NCI-H2107 (cell line): Measurements from ENCODE around the gene DPF3.

ENCODE experiments used
- DNase-seq: peaks from one replicate; lab custom pipeline; 2025; lab: John Stamatoyannopoulos, UW

DPF3 gene

GRCh38 chr14:72800296-72800695, 93.6 kb downstream of the DPF3 start:
- no peak for DNase-seq

GRCh38 chr14:72796935-72797334, 97.0 kb downstream of the DPF3 start:
- no peak for DNase-seq

GRCh38 chr14:72793156-72793939, 100.6 kb downstream of the DPF3 start:
- DNase-seq = no peak

DNA sequence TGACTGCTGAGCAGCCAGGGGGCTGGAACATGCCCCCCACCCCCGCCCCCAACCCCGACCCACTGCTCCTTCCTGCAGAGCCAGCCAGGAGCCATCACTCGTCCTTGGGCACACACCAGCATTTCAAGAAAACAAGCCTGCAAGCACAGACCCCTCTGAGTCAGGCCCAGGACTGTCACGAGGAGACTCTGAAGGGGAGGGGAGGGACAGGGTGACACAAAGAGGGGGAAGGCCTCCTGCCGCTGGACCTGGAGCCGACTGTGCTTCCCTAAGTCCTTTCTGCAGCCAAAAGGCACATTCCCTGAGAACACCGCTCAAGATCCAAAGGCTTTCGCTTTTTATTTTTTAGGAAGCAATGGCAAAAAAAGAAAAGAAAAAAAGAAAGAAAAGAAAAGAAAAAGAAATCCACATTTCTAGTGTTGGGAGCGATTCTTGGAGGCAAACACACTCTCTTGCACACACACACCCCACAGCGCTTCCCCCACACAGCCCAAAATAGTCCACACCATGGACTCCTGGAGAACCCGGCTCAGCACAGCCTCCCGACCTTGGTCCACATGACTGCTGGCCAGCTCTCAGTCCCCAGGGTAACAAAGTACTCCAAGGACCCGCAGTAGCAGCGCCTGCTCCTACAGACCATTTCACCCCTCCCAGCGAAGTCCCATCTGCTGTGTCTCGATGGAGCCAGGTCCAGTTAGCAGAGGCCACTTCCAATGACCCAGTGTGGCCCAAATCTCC, 101.7 kb downstream of the DPF3 start:
- no peak for DNase-seq

GRCh38 chr14:72790887-72791566, 102.9 kb downstream of the DPF3 start:
- DNase-seq = no peak

GRCh38 chr14:72788972-72789728, 104.8 kb downstream of the DPF3 start:
- DNase-seq = no peak

- DNase-seq = no peak
Measured at GRCh38 chr14:72788255-72788654, 105.6 kb downstream of the DPF3 start.

DNA sequence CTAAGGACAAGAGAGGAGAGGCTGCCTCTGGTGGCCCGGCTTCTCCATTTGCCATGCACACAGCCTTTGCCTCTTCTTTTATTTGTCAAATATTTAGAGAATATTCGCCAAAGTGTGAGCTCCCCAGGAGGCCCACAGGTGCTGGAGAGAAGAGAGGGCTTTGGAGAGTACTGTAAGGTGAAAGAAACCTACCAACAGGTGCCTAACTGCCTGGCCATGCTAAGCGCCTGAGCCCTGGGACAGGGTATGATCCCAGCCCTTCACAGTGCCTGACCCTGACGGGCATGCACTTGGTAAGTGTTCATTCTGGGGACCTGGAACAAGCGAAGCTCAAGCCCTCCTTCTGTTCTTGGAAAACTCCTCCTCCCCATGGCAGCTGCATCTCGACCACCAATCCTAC, 106.1 kb downstream of the DPF3 start:
- no peak for DNase-seq

- DNase-seq = no peak
Measured at GRCh38 chr14:72786378-72787350, 107.2 kb downstream of the DPF3 start.

DNA sequence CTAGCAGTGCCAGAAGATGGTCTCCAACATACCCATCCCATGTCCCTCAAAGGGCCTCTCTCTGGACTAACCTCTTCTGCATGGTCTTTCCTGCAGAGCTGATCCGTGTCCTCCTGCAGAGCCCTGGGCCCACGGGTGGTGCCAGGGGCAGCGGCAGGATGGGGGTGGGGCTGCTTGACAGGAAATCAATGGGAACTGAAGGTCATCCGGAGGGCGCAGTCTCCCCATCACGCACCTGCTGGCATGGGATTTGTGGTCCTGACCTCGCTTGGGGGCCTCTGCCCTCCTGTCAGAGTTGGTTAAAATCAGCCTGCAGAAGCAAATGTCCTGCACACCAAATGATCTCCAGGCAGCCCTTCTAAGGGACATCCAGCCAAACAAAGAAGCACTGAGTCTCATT, 110.2 kb downstream of the DPF3 start:
- no peak for DNase-seq

DNA sequence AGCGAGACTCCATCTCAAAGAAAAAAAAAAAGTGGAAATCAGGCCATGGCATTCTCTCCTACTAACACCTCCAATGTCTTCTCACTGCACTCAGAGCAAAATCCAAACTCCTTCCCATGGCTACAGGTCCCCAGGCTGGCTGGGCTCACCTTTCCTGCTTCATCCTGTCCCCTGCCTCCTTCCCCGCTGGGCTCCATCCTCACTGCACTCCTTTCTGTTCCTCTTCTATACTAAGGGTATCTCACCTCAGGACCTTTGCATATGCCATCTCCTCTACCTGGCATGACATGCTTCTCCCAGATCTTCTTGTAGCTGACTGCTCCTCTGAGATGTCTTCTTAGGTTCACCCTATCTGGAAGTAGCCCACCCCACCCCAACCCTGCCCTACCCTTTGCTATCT, 111.1 kb downstream of the DPF3 start:
- DNase-seq = no peak

- no peak for DNase-seq
Measured at GRCh38 chr14:72781561-72782508, 112.1 kb downstream of the DPF3 start.

DNA sequence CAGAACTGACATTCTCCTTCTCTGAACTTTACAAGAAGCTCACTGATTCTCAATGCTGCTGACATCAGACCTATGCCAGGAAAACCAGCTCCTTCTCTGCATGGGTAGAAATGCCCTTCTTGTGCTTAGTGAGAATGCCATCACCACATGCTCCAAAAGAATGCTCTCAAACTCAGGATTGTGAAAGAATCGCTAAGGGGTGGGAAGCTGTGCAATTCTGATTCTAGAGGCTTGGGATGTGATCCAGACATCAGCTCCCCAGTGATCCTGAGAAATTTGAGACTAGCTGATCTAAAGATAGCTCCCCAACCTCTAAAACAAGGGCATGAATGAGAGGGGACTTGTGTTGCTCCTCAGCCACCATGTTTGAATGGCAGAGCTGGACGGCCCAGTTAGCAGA, 113.2 kb downstream of the DPF3 start:
- no peak for DNase-seq

GRCh38 chr14:72779679-72780078, 114.2 kb downstream of the DPF3 start:
- DNase-seq = no peak

DNA sequence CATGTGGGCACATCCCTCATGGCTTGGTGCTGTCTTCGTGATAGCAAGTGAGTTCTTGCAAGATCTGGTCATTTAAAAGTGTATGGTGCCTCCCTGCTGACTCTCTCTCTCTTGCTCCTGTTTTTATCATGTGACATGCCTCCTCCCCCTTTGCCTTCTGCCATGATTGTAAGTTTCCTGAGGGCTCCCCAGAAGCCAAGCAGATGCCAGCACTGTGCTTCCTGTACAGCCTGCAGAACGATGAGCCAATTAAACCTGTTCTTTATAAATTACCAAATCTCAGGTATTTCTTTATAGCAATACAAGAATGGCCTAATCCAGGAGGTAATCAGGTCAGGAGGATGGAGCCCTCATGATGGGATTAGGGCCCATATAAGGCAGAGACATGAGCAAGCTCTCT, 116.3 kb downstream of the DPF3 start:
- no peak for DNase-seq

DNA sequence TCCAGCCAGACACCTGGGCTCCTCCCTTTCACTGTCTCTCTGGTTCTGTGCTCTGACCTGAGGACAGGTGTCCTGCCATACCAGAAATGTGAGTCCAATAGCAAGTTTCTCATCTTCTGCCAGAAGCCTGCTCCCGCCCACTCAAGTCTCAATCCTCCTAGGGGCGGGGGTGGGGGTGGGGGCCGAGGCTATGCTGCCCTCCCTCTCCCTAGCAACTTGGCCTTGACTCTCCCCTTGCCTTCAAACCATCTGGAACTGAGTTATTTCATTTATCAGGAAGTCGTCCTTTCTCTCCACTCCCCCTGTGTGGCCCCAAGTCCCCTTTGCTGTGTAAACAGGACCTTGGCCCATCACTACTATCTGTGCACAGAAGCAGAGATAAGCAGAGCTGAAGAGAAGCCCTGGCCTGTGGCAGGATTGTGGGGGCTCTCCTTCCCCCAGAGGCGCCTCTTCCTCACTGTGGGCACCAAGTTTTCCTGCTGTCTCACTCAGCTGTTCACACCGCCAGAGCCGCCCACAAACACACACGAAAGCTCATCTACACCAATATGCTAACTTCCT, 117.1 kb downstream of the DPF3 start:
- no peak for DNase-seq

- no peak for DNase-seq
Measured at GRCh38 chr14:72775923-72776554, 117.9 kb downstream of the DPF3 start.

GRCh38 chr14:72774894-72775620, 118.8 kb downstream of the DPF3 start:
- no peak for DNase-seq
